ENCODE results near the gene TMEM220. TPM values are rescaled to one million over a fixed set of nuclear protein-coding genes. Genes with fewer than 3 reads are reported as not detected.
"Not testable (repeated sequence)": the region's sequence is repeated elsewhere in the genome, so short reads cannot be mapped to it uniquely, and the experiment has no call there.

The TMEM220 gene
- total and polyA plus RNA-seq, 3 donors from 2014 or later = 16.2 to 53.1 (median 22.2) TPM

GRCh38 chr17:10698096-10698818 is 31.6 kb downstream of the TMEM220 start:
- 3 to 7% methylated on average over 18 of the region's 18 CpGs for WGBS, 2 donors
- Histone ChIP-seq H3K4me1 (peaks cover 13% of the 10 kb centered on the region), H3K36me3 (ENCODE audit: low read depth, missing control alignments) (no peaks in the 10 kb centered on the region), H3K27ac (peak overlapping the region; percentile 86 to 95), H3K4me3 (peak overlapping the region; percentile 80 to 97), H3K9me3 (no peaks in the 10 kb centered on the region), H3K27me3 (no peaks in the 10 kb centered on the region)
- no peak for TF ChIP-seq POLR2A (IDR thresholded peaks at IDR 0.05)
- TF ChIP-seq, protein P1, sequence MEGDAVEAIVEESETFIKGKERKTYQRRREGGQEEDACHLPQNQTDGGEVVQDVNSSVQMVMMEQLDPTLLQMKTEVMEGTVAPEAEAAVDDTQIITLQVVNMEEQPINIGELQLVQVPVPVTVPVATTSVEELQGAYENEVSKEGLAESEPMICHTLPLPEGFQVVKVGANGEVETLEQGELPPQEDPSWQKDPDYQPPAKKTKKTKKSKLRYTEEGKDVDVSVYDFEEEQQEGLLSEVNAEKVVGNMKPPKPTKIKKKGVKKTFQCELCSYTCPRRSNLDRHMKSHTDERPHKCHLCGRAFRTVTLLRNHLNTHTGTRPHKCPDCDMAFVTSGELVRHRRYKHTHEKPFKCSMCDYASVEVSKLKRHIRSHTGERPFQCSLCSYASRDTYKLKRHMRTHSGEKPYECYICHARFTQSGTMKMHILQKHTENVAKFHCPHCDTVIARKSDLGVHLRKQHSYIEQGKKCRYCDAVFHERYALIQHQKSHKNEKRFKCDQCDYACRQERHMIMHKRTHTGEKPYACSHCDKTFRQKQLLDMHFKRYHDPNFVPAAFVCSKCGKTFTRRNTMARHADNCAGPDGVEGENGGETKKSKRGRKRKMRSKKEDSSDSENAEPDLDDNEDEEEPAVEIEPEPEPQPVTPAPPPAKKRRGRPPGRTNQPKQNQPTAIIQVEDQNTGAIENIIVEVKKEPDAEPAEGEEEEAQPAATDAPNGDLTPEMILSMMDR (IDR thresholded peaks at IDR 0.05) = no peak
- DNase-seq = peak; percentile 42
- intact Hi-C loops (cut with DNase I; ENCODE audit: low total_unique reads) = no loop called here

DNA sequence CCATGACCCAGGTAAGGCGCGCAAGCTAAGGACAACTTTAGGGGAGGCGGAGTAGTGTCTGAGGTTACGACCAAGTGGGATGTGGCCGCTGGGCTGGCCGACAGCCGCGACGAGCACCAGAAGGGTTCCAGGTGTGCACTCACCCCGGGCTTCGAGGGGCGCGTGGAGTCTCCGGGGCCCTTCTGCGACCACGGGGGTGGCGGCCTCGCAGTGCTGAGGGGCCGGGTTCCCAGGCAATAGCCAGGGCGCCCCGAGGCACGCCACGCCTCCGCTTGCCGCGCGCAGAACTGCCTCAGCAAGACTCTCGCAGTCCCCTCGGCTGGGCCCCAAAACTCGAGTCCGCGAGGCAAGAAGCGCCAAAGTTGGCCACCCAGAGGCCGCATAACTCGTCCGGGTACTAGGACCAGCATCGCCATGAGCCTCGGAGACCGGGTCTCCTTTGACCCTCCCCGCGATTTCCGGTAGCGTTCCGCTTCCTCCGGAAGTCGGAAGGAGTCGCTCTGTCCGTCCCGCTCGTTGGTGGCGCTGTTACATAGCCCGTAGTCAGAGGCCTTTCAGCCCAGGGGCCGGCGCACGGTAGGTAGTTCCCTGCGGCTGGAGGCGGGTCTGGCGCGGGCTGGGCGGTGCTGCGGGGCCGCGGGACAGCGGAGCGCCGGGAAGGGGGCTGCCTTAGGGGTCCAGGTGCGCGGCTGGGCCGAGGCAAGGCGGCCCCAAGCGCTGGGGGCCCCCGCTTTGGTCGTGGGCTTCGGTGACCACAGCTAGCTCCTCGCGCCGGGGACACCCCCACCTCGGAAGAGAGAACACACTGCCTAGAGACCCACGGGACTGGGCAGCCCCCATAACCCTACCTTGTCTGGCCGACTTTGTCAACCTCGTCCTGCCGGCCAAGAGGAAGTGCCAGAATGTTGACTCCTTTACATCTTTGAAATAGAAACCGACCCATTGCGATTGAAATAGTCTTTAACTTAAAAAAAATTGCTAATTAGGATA is 32.4 kb downstream of the TMEM220 start, which contains the start of the genes ADPRM and SCO1:
Gene ADPRM (plus strand): TSS at position 503 of the 990 bp plus-strand sequence. CDS start 7,333 bp downstream, outside the sequence.
Gene SCO1 (minus strand): TSS at position 442 of the 990 bp plus-strand sequence. CDS start 26 bp downstream, at position 416.
- peaks cover 13% of the 10 kb centered on the region for H3K4me1 ChIP-seq
- peak; percentile 97 for DNase-seq
- 1% methylated on average over 21 to 62 of the region's 84 CpGs for WGBS, 2 donors
- intact Hi-C loops (cut with DNase I; ENCODE audit: low total_unique reads) = no loop called here
- TF ChIP-seq, protein P1 (IDR thresholded peaks at IDR 0.05) = peak in 1 of 3 experiments; percentile 13
- TF ChIP-seq POLR2A (IDR thresholded peaks at IDR 0.05) = peak; percentile 70
- H3K36me3 ChIP-seq (ENCODE audit: low read depth, missing control alignments) = no peaks in the 10 kb centered on the region
- H3K9me3 ChIP-seq = no peaks in the 10 kb centered on the region
- H3K27me3 ChIP-seq = no peaks in the 10 kb centered on the region
- H3K4me3 ChIP-seq = peak within 1 kb of the TSS; percentile 80 to 97
- peak within 1 kb of the TSS; percentile 86 to 95 for H3K27ac ChIP-seq

- H3K27me3 ChIP-seq; H3K9me3 ChIP-seq; DNase-seq; H3K27ac ChIP-seq; H3K4me3 ChIP-seq; H3K36me3 ChIP-seq (ENCODE audit: low read depth, missing control alignments); intact Hi-C loops (cut with DNase I; ENCODE audit: low total_unique reads): not testable (repeated sequence)
- peaks cover 13% of the 10 kb centered on the region for H3K4me1 ChIP-seq
- WGBS, 2 donors = 59 to 67% methylated on average over 17 of the region's 17 CpGs
These were observed 33.9 kb downstream of the TMEM220 start for GRCh38 chr17:10695875-10696407.

DNA sequence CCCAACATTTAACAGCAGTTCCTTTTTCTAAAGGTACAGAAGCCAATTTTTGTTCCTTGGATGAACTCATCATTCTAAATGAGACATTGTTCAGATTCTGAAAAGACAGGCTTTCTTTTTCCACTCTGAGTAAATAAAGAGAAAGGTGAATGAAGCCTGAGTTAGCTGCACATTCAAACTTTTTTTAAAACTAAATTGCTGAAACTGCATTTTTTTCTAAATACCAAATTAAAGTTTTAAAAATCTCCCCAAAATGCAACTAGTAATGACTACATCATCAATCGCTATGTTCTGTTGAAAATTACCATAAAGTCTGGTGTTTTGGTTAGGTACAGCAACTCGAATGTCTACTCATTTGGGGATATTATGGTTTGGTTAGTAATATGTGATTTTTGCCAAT is 42.3 kb downstream of the TMEM220 start:
- TF ChIP-seq, protein P1 (IDR thresholded peaks at IDR 0.05) = no peak
- TF ChIP-seq POLR2A (IDR thresholded peaks at IDR 0.05) = no peak
- Histone ChIP-seq H3K9me3 (no peaks in the 10 kb centered on the region), H3K4me3 (no peak overlapping the region), H3K4me1 (peaks cover 6% of the 10 kb centered on the region), H3K27ac (no peak overlapping the region), H3K27me3 (no peaks in the 10 kb centered on the region), H3K36me3 (ENCODE audit: low read depth, missing control alignments) (no peaks in the 10 kb centered on the region)
- no peak for DNase-seq
- WGBS, 2 donors = 88 to 92% methylated on average over 2 of the region's 2 CpGs
- intact Hi-C loops (cut with DNase I; ENCODE audit: low total_unique reads) = no loop called here

DNA sequence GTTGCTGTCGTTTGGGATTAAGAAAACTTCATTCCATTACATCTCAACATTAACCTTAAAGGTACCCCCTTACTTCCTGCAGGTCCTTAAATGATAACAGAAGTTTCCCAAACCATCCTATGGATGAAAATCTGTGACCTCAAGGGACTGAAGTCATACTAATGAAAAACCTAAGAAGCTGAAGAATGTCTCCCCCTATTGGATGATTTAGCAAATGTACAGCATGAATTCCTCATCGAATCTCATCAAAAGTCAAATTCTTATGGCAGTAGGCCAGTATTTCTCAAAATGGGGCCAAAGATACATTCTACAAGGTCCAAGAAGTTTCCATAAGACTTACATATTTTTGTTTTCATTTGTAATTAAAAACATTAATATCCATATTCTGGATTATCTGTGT is 46.0 kb downstream of the TMEM220 start:
- H3K36me3 ChIP-seq (ENCODE audit: low read depth, missing control alignments) = no peaks in the 10 kb centered on the region
- no peak for TF ChIP-seq POLR2A (IDR thresholded peaks at IDR 0.05)
- TF ChIP-seq, protein P1 (IDR thresholded peaks at IDR 0.05) = peak in 2 of 3 experiments; percentile 16 to 42
- WGBS, 2 donors = 53 to 78% methylated on average over 2 of the region's 2 CpGs
- DNase-seq = no peak
- H3K9me3 ChIP-seq = no peaks in the 10 kb centered on the region
- H3K27ac ChIP-seq = no peak overlapping the region
- peaks cover 6% of the 10 kb centered on the region for H3K4me1 ChIP-seq
- H3K27me3 ChIP-seq = no peaks in the 10 kb centered on the region
- no peak overlapping the region for H3K4me3 ChIP-seq
- intact Hi-C loops (cut with DNase I; ENCODE audit: low total_unique reads) = no loop called here
